ENCODE measurements around the gene SLMAP. TPM values are rescaled to one million over a fixed set of nuclear protein-coding genes. Genes with fewer than 3 reads are reported as not detected.

SLMAP gene
- total RNA-seq, 4 donors from 2014 or later, result 81.1 to 113 (median 97.1) TPM

DNA sequence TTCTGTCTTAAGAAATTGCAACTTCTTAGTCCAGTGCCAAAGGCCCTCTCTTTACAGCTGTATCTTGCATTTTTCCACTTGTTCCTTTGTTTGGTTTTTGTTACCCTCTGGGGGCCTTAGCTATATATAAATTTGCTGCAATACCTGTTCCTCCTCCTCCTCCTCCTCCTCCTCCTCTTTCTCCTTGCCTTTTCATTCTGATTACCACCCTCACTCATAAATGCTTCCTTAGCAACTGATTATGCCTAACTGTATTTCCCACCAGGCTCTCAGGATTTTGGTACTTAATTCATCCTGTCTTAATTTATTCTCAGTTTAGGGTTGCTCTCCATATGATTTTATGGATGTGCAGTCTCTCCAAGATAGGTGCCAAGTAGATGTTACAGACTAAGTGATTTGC is 65.7 kb downstream of the SLMAP start:
- intact Hi-C loops (cut with DNase I; ENCODE audit: low total_unique reads), result no loop called here
- H3K4me3 ChIP-seq, result no peak overlapping the region
- H3K27me3 ChIP-seq, result no peaks in the 10 kb centered on the region
- H3K9me3 ChIP-seq, result no peaks in the 10 kb centered on the region
- ATAC-seq (no peak), DNase-seq (no peak)
- H3K4me1 ChIP-seq, result peaks cover 37 to 61% of the 10 kb centered on the region in 2 donors
- in situ Hi-C loops (cut with MboI; ENCODE audit: low sequenced_read_pairs in 4 of 4), result no loop called here
- no peaks in the 10 kb centered on the region for H3K36me3 ChIP-seq
- H3K27ac ChIP-seq, result no peak overlapping the region
- TF ChIP-seq, protein P1, sequence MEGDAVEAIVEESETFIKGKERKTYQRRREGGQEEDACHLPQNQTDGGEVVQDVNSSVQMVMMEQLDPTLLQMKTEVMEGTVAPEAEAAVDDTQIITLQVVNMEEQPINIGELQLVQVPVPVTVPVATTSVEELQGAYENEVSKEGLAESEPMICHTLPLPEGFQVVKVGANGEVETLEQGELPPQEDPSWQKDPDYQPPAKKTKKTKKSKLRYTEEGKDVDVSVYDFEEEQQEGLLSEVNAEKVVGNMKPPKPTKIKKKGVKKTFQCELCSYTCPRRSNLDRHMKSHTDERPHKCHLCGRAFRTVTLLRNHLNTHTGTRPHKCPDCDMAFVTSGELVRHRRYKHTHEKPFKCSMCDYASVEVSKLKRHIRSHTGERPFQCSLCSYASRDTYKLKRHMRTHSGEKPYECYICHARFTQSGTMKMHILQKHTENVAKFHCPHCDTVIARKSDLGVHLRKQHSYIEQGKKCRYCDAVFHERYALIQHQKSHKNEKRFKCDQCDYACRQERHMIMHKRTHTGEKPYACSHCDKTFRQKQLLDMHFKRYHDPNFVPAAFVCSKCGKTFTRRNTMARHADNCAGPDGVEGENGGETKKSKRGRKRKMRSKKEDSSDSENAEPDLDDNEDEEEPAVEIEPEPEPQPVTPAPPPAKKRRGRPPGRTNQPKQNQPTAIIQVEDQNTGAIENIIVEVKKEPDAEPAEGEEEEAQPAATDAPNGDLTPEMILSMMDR (IDR thresholded peaks at IDR 0.05 in 4 of 5, conservative IDR thresholded peaks at IDR 0.05 in 1 of 5), result no peak
- no peak for TF ChIP-seq POLR2A (IDR thresholded peaks at IDR 0.05)

DNA sequence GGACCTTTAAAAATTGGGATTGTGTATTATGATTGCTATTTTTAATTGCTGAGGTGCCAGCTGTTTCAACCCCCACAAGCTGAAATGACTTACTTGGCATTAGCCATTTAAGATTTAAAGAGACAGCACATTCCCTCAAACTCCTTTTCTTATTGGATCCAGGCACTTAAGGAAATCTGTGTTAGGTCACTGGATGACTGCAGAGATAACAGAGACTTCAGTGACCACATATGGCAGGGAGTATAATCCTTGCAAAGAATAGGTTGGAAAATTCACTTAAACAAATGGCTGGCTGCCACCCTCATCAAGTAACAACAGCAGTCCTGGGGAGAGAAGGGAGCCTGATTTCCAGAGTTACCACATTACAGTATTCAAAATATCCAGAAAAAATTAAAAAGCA is 66.6 kb downstream of the SLMAP start:
- Histone ChIP-seq H3K4me1 (peaks cover 45 to 66% of the 10 kb centered on the region in 2 donors), H3K27me3 (no peaks in the 10 kb centered on the region), H3K27ac (no peak overlapping the region), H3K4me3 (no peak overlapping the region), H3K36me3 (no peaks in the 10 kb centered on the region), H3K9me3 (no peaks in the 10 kb centered on the region)
- TF ChIP-seq, protein P1 (IDR thresholded peaks at IDR 0.05 in 4 of 5, conservative IDR thresholded peaks at IDR 0.05 in 1 of 5), result no peak
- no peak for TF ChIP-seq POLR2A (IDR thresholded peaks at IDR 0.05)
- DNase-seq (no peak), ATAC-seq (no peak)
- in situ Hi-C loops (cut with MboI; ENCODE audit: low sequenced_read_pairs in 4 of 4) (no loop called here), intact Hi-C loops (cut with DNase I; ENCODE audit: low total_unique reads) (no loop called here)

DNA sequence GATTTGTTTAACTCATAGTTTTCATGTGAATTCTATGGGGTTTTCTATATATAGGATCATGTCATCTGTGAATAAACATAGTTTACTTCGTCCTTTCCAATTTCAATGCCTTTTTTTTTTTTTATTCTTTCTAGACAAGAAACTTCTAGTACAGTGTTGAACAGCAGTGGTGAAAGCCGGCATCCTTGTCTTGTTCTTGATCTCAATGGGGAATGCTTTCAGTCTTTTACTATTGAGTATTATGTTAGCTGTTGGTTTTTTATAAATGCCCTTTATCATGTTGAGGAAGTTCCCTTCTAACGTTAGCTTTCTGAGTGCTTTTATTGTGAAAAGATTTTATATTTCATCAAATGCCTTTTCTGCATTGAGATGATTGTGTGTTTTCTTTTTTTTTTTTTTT is 69.0 kb downstream of the SLMAP start:
- TF ChIP-seq, protein P1 (IDR thresholded peaks at IDR 0.05 in 4 of 5, conservative IDR thresholded peaks at IDR 0.05 in 1 of 5), result no peak
- no peak for TF ChIP-seq POLR2A (IDR thresholded peaks at IDR 0.05)
- intact Hi-C loops (cut with DNase I; ENCODE audit: low total_unique reads), result loop anchor here (5.0 kb wide), 1 partner anchor 138 kb away; no protein-coding TSS in a partner anchor
- ATAC-seq (no peak), DNase-seq (no peak)
- Histone ChIP-seq H3K36me3 (no peaks in the 10 kb centered on the region), H3K27ac (no peak overlapping the region), H3K4me3 (no peak overlapping the region), H3K4me1 (peaks cover 57 to 87% of the 10 kb centered on the region in 2 donors), H3K27me3 (no peaks in the 10 kb centered on the region), H3K9me3 (no peaks in the 10 kb centered on the region)
- in situ Hi-C loops (cut with MboI; ENCODE audit: low sequenced_read_pairs in 4 of 4), result no loop called here

DNA sequence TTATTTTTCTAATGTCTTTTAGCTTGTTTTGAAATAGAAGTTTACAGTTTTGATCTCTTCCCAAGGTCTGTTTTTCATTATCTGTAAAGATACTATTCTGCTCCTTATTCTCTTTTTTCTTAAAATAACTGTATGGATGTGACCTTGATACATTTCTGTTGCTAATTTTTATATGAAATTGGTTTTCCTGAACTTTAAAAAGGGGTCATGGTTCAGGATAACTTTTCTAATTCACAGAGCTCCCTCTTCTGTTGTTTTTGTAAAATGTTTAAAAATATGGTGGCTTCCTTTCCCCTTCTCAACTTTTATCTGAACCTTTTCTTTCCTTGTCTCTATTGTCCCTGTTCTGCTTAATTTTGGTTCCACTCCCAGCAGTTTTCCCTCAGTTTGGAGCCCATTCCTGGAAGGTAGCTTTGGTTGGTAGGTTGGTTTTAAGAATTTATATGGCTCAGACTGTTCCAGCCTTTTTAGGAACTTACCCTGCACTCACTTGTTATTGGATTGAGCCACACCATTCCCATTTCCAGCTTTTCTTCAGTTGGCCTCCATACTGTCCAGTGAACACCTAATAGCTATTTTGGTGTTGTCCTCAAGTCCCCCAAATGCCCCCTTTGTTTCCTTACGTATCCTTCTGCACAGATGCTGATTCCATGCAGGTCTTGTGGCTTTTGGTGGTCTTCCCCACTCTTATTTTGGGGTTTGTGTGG is 70.3 kb downstream of the SLMAP start:
- TF ChIP-seq POLR2A (IDR thresholded peaks at IDR 0.05), result no peak
- TF ChIP-seq, protein P1 (IDR thresholded peaks at IDR 0.05 in 4 of 5, conservative IDR thresholded peaks at IDR 0.05 in 1 of 5), result no peak
- ATAC-seq (no peak), DNase-seq (no peak)
- H3K27me3 ChIP-seq, result no peaks in the 10 kb centered on the region
- in situ Hi-C loops (cut with MboI; ENCODE audit: low sequenced_read_pairs in 4 of 4), result no loop called here
- peaks cover 53 to 74% of the 10 kb centered on the region in 2 donors for H3K4me1 ChIP-seq
- no peak overlapping the region for H3K27ac ChIP-seq
- intact Hi-C loops (cut with DNase I; ENCODE audit: low total_unique reads), result loop anchor here (5.0 kb wide), 1 partner anchor 139 kb away; no protein-coding TSS in a partner anchor
- no peak overlapping the region for H3K4me3 ChIP-seq
- H3K9me3 ChIP-seq, result no peaks in the 10 kb centered on the region
- H3K36me3 ChIP-seq, result no peaks in the 10 kb centered on the region
